Smooth muscle cell of bladder (primary cell): Measurements from ENCODE around the gene GPRIN2. TPM values are rescaled to one million over a fixed set of nuclear protein-coding genes. Genes with fewer than 3 reads are reported as not detected.

Experiments used
- total RNA-seq: library from RNA; depleted of rRNA; stranded (reverse); fragments of >200 nt; gene quantifications from 2 replicates; pipeline ENCODE4 v1.2.3, GENCODE V29; 2014

GPRIN2 gene
- total RNA-seq, result under 0.01 TPM in 2 replicates

GRCh38 chr10:46556515-46557318 lies at the start of gene GPRIN2:
GPRIN2 (minus strand) TSS chr10:46556658; CDS start chr10:46550736, 5,922 bp downstream.

GRCh38 chr10:46578474-46579178 lies 22.2 kb upstream of the GPRIN2 start, which contains the start of gene SYT15:
SYT15 (plus strand) TSS chr10:46579128; CDS start chr10:46579169, 41 bp downstream.

Other genes with a start within 250 kb of the GPRIN2 start
- gene ANXA8L1, start 180.9 kb downstream of the GPRIN2 start, total RNA-seq, result 0.43 TPM in 1 of 2 replicates, not detected in the other
- 0.71 and 1.1 TPM in 2 replicates for gene NPY4R, start 90.7 kb downstream of the GPRIN2 start, total RNA-seq
- 0.71 and 0.92 TPM in 2 replicates for gene SYT15, start 22.5 kb upstream of the GPRIN2 start, total RNA-seq